Camera-type eye (tissue), 1 donor: ENCODE results near the gene C2orf49. TPM values are rescaled to one million over a fixed set of nuclear protein-coding genes. Genes with fewer than 3 reads are reported as not detected.

ENCODE experiments used
- total RNA-seq: library from RNA; depleted of rRNA; stranded (reverse); fragments of >200 nt; gene quantifications from one replicate; pipeline ENCODE4 v1.2.3, GENCODE V29; 2014

The C2orf49 gene
- 38.8 TPM for total RNA-seq

GRCh38 chr2:105337122-105338019, at the start of gene C2orf49:
Gene C2orf49, plus strand, starts transcription at chr2:105337540. Its CDS starts 48 bp downstream, at chr2:105337588.

GRCh38 chr2:105329561-105330495, 7.5 kb upstream of the C2orf49 start, which contains the start of gene TGFBRAP1:
Gene TGFBRAP1, minus strand, starts transcription at chr2:105329735. Its CDS starts 21,434 bp downstream, at chr2:105308301.

GRCh38 chr2:105398336-105399206, 61.2 kb downstream of the C2orf49 start, which contains the start of gene FHL2:
Gene FHL2, minus strand, starts transcription at chr2:105399051. Its CDS starts 12,535 bp downstream, at chr2:105386516.

Other genes starting within 250 kb of the C2orf49 start
- gene GPR45, start 95.8 kb upstream of the C2orf49 start, total RNA-seq, result not detected
- gene TGFBRAP1, start 7.8 kb upstream of the C2orf49 start, total RNA-seq, result 28.0 TPM
- gene FHL2, start 61.5 kb downstream of the C2orf49 start, total RNA-seq, result 46.5 TPM